RPMI7951 (cell line): ENCODE data around the gene NTHL1. TPM values are rescaled to one million over a fixed set of nuclear protein-coding genes. Genes with fewer than 3 reads are reported as not detected.

Experiments used
- DNase-seq: peaks from one replicate; pipeline ENCODE4 v3.0.0-alpha.2; 2012; ENCODE audit warnings: low read depth
- total RNA-seq: library from RNA; depleted of rRNA; stranded (reverse); fragments of >200 nt; shearing (Covaris generic); gene quantifications from 2 replicates; pipeline ENCODE4 v1.2.3, GENCODE V29; 2014; rRNA removed

The NTHL1 gene
- 24.8 and 48.2 TPM in 2 replicates for total RNA-seq

GRCh38 chr16:2047330-2048115, at the start of gene NTHL1, which contains the start of gene TSC2:
Gene NTHL1 (minus strand): TSS chr16:2047834. CDS start chr16:2047823, 11 bp downstream.
Gene TSC2 (plus strand): TSS chr16:2047985. CDS start chr16:2048616, 631 bp downstream.
- DNase-seq: peak; percentile 91

DNA sequence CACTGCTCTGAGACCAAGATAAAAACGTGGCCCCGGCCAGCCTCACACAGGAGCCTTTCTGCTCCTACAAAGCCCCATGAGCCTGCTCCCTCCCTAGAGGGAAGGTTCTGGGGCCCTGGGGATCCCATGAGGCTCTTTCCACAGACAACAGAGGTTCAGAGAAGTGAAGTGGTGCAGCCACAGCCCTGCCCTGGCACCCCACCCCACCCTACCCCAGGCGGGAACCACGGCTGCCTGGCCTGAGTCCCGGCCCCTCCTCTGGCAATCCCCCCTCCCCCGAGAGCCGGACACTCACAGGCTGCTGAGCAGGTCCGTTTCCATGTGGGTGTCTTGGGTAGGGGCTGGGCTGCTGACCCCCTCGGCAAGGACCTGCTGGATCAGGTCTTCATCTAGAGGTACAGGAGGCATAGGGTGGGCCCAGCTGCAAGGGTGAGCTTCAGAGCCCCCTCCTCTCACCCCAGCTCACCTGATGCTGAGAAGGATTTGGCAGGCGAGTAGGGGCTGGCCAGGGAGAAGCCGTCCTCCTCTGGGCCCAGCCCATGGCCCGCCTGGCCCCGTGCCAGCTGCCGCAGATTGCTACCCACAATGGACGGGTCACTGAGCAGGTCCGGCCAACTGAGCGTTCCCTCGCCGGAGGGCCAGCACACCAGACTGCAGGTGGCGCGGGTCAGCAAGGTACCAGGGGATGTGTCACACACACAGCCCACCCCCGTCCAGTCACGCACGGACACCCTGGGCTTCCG, 49.4 kb upstream of the NTHL1 start:
- DNase-seq: no peak

DNA sequence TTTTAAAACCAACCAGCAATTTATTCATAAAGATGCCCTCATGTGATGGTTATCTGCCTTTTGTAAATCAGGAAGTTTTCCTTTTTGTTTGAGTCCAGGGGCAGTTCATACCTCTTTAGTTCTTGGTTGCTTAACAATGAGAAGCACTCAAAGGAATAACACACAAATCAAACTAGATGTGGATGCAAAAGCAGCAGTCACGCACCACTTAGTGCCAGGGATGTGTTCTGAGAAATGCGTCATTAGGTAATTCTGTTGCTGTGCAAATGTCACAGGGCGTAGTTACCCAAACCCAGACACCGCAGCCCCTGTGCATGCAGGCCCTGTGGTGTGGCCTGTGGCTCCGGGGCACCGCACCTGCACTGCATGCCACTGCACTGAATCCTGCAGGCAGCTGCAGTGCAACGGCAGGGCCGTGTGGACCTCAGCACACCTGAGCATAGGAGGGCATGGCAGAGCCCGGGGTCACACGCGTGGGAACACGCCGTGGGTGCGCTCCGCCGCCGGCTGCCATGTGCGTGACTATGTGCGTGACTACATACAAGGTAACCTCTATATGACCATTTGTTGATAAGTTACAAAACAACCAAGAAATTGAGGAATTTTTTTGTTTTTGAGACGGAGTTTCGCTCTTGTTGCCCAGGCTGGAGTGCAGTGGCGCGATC, 48.4 kb upstream of the NTHL1 start:
- no peak for DNase-seq

DNA sequence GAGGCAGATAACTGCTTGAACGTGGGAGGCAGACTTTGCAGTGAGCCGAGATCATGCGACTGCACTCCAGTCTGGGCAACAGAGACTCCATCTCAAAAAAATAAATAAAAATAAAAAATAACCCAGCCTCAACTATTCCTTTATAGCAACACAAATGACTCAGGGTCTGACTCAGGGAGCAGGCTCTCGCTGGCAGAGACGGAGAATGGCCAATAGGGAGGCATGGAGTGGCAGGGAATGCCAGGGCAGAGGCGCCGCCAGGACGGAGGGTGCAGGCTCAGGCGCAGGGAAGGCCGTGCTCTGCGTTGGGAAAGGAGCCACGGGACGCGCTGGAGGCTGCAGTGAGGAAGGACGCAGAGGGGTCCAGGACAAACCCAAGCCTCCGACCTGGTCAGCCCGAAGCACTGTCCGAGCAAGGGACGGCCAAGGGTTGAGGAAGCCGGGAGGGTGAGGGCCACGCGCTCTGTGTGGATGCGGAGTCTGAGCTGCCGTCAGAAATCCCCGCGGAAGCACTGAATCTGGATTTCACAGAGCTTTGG, 47.8 kb upstream of the NTHL1 start:
- DNase-seq: no peak

DNA sequence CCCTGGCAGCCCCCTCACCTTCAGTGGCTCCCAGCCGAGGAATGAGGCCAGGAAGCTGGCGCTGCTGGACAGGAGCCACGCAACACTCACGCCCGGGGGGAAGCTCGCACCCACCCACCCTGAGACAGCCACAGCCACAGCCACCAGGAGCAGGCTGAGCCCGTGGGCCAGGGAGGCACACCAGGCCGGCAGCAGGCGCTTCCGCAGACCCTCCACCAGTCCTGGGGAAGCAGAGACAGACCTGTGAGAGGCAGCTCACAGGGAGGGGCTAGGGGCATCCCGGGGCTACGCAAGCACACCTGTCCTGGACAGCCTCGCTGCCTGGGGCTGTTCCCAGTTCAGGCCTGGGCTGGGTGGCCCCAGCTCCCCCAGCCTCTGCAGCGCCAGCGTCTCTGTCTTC, 46.2 kb upstream of the NTHL1 start:
- no peak for DNase-seq

DNA sequence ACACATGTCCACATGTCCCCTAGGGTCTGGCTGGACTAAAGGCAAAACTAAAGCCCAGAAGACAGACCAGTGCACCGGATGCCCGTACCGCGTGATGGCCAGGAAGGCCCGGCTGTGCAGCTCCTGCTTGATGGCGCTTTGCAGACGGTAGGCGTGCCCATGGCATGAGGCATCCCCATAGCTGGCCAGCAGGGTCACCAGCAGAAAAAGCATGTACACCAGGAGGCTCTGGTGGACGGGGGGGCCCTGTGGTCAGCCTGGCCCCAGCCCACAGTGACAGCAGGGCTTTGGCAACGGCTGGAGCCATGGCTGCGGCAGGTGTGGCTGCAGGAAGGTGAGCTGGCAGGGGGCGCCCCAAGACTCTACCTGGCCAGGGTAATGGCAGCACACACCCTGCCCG, 45.2 kb upstream of the NTHL1 start:
- no peak for DNase-seq

- DNase-seq: no peak
These were observed 44.6 kb upstream of the NTHL1 start for GRCh38 chr16:2092256-2092620.

- DNase-seq: no peak
These were observed 44.1 kb upstream of the NTHL1 start for GRCh38 chr16:2091547-2092255.

DNA sequence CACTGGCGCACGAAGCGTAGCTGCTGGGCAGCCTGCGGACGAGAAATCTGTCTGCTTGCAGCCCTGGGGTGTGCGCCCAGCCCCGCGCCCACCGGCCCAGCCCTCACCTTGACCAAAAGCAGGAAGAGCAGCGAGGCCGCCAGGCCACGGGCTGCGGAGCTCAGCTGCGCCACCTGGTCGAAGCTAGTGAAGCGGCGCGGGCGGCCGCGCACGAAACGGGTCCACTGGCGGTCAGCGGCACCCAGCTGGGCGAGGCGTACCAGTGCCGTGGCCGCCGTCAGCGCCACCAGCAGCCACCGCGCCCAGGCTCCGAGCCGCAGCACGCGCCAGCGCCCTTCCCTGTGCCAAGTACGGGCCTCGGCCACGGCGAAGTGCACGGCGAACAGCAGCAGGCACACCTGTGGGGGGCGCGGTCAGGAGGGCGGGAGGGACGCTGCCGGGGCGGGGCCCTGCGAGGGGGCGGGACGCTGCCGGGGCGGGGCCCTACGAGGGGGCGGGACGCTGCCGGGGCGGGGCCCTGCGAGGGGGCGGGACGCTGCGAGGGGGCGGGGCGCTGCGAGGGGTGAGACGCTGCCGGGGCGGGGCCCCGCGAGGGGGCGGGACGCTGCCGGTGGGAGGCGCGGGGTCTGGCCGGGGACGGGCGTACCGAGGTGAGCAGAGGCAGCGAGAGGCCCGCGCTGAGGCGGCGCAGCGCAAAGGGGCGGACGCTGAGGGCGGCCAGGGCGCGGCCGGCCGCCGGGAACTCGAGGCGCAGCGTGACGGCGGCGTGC, 43.3 kb upstream of the NTHL1 start:
- no peak for DNase-seq

GRCh38 chr16:2090481-2090776, 42.8 kb upstream of the NTHL1 start:
- no peak for DNase-seq

GRCh38 chr16:2089706-2090480, 42.3 kb upstream of the NTHL1 start:
- no peak for DNase-seq

GRCh38 chr16:2088759-2089358, 41.2 kb upstream of the NTHL1 start:
- no peak for DNase-seq

DNA sequence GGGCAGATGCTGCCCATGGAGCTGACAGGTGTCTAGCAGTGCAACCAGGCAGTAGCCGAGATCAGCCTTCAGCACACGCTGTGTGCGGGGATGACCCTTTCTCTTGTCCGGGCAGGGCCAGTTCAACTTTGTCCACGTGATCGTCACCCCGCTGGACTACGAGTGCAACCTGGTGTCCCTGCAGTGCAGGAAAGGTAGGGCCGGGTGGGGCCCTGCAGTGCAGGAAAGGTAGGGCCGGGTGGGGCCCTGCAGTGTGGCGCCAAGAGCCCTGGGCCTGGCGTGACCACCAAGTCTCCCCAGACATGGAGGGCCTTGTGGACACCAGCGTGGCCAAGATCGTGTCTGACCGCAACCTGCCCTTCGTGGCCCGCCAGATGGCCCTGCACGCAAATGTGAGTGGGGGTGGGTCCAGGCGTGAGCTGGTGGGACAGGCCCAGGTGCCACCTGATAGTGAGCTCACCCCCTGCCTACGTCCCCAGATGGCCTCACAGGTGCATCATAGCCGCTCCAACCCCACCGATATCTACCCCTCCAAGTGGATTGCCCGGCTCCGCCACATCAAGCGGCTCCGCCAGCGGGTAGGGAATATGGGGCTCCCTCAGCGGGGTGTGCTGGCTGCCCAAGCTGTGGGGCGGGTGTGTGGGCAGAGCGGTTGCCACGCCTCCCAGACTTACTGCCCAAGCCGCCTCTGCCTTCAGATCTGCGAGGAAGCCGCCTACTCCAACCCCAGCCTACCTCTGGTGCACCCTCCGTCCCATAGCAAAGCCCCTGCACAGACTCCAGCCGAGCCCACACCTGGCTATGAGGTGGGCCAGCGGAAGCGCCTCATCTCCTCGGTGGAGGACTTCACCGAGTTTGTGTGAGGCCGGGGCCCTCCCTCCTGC, 40.4 kb upstream of the NTHL1 start:
- DNase-seq: no peak

GRCh38 chr16:2086812-2087747, 39.4 kb upstream of the NTHL1 start:
- no peak for DNase-seq

DNA sequence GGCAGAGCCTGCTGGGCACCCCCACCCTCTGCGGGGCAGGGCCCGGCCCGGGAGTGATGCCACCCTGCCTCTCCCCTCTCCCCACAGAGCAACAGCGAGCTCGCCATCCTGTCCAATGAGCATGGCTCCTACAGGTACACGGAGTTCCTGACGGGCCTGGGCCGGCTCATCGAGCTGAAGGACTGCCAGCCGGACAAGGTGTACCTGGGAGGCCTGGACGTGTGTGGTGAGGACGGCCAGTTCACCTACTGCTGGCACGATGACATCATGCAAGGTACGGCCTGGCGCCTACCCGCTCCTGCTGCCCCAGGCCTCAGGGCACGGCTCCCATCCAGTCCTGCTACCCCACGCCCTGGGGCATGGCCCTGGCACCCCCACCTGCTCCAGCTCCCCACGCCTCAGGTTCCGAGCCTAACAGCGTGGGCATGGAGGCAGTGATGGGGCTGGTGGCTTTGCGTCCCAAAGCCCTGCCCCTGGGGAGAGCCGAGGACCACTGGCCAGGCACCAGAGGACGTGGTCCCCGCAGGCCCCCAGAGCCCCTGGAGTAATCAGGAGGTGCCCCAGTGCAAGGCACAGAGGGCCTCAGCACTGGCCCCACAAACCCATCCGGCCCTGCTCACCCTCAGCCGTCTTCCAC, 38.6 kb upstream of the NTHL1 start:
- no peak for DNase-seq

DNA sequence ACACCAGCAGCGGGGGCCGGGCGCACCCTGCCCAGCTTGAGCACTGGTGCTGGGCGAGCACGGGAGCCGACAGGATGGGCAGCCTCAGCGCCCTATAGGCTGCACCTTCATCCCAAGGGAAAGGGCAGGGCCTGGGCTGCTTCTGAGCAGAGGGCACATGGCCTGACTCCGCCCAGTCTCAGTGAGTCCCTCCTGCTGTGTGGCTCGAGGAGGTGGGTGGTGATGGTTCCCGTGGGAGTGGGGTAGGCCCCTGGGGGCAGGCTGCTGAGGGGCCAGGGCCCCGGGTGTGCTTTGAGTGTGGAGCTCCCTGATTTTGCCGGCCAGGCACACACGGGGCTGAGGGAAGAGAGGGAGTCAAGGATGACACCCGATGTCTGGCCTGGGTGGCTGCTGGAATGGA, 38.0 kb upstream of the NTHL1 start:
- no peak for DNase-seq
